SK-N-SH treated with all-trans-retinoic acid at 6 μM for 48 hours (cell line): ENCODE data around the gene KCNIP4.

Experiments
- CREB5 ChIP-seq: fragments of 250-450 bp; sonication (Bioruptor Pico); IDR thresholded peaks from 2 replicates; pipeline ENCODE4 v1.5.1; 2020; ENCODE audit warnings: low read depth, mild to moderate bottlenecking, moderate library complexity
- CSDC2 ChIP-seq: fragments of 250-450 bp; sonication (Bioruptor Pico); IDR thresholded peaks from 2 replicates; pipeline ENCODE4 v1.5.0; 2020; ENCODE audit warnings: mild to moderate bottlenecking, moderate library complexity
- ISL1 ChIP-seq: fragments of 250-450 bp; sonication (Bioruptor Pico); IDR thresholded peaks from 2 replicates; pipeline ENCODE4 v2.1.2; 2022; ENCODE audit warnings: mild to moderate bottlenecking, moderate library complexity
- PATZ1 ChIP-seq: fragments of 250-450 bp; sonication (Bioruptor Pico); IDR thresholded peaks from 2 replicates; pipeline ENCODE4 v1.8.0; 2020; ENCODE audit warnings: mild to moderate bottlenecking, moderate library complexity, borderline replicate concordance
- PPARA ChIP-seq: fragments of 250-450 bp; sonication (Bioruptor Pico); IDR thresholded peaks from 2 replicates; pipeline ENCODE4 v1.5.0; 2020; ENCODE audit warnings: mild to moderate bottlenecking, borderline replicate concordance
- SNAI2 ChIP-seq: fragments of 250-450 bp; sonication (Bioruptor Pico); IDR thresholded peaks from 2 replicates; pipeline ENCODE4 v1.5.0; 2020; ENCODE audit warnings: mild to moderate bottlenecking, moderate library complexity
- TCF4 ChIP-seq: fragments of 250-450 bp; sonication (Bioruptor Pico); IDR thresholded peaks from 2 replicates; pipeline ENCODE4 v1.8.0; 2021; ENCODE audit warnings: mild to moderate bottlenecking, moderate library complexity, borderline replicate concordance
- TSHZ2 ChIP-seq: fragments of 250-450 bp; sonication (Bioruptor Pico); IDR thresholded peaks from 2 replicates; pipeline ENCODE4 v1.5.0; 2020; ENCODE audit warnings: mild to moderate bottlenecking, moderate library complexity
- ZFP3 ChIP-seq: fragments of 250-450 bp; sonication (Bioruptor Pico); IDR thresholded peaks from 2 replicates; pipeline ENCODE4 v1.5.0; 2020; ENCODE audit warnings: mild to moderate bottlenecking, moderate library complexity
- ZNF70 ChIP-seq: fragments of 450-650 bp; formaldehyde crosslinking; IDR thresholded peaks from 2 replicates; pipeline ENCODE4 v1.5.0; 2020; ENCODE audit warnings: mild to moderate bottlenecking, moderate library complexity

GRCh38 chr4:21307709-21308108, 640.9 kb downstream of the KCNIP4 start:
- no peak for TF ChIP-seq PATZ1 (CRISPR knock-in tag)
- no peak for TF ChIP-seq PPARA (CRISPR knock-in tag)
- TF ChIP-seq CREB5 (CRISPR knock-in tag), result no peak
- no peak for TF ChIP-seq CSDC2
- no peak for TF ChIP-seq ZNF70
- no peak for TF ChIP-seq SNAI2 (CRISPR knock-in tag)
- no peak for TF ChIP-seq ISL1
- no peak for TF ChIP-seq TSHZ2 (CRISPR knock-in tag)
- no peak for TF ChIP-seq ZFP3
- no peak for TF ChIP-seq TCF4 (CRISPR knock-in tag)
